ENCODE results near the gene C14orf119.

DNA sequence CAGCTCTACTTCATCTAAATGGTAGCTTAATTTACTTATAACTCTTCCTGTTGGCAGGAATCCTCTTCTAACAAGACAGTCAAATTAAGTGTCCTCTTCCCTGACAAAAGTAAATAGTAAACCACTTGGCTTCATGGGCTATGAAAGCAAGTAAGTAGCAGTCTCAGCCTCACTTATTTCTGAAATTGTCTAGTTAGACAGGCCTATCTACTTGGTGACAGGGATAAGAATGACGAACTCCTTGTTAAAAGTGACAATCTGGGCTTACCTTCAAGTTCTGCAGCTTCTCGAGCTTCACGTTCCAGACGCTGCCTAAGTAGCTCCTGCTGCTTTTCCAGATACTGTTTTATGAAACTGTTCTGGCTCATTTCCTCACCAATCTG is 5.1 kb upstream of the C14orf119 start:
- TF ChIP-seq, protein P1, sequence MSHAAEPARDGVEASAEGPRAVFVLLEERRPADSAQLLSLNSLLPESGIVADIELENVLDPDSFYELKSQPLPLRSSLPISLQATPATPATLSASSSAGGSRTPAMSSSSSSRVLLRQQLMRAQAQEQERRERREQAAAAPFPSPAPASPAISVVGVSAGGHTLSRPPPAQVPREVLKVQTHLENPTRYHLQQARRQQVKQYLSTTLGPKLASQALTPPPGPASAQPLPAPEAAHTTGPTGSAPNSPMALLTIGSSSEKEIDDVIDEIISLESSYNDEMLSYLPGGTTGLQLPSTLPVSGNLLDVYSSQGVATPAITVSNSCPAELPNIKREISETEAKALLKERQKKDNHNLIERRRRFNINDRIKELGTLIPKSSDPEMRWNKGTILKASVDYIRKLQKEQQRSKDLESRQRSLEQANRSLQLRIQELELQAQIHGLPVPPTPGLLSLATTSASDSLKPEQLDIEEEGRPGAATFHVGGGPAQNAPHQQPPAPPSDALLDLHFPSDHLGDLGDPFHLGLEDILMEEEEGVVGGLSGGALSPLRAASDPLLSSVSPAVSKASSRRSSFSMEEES (CRISPR knock-in tag; IDR thresholded peaks at IDR 0.05): no peak
- TF ChIP-seq, protein P2, sequence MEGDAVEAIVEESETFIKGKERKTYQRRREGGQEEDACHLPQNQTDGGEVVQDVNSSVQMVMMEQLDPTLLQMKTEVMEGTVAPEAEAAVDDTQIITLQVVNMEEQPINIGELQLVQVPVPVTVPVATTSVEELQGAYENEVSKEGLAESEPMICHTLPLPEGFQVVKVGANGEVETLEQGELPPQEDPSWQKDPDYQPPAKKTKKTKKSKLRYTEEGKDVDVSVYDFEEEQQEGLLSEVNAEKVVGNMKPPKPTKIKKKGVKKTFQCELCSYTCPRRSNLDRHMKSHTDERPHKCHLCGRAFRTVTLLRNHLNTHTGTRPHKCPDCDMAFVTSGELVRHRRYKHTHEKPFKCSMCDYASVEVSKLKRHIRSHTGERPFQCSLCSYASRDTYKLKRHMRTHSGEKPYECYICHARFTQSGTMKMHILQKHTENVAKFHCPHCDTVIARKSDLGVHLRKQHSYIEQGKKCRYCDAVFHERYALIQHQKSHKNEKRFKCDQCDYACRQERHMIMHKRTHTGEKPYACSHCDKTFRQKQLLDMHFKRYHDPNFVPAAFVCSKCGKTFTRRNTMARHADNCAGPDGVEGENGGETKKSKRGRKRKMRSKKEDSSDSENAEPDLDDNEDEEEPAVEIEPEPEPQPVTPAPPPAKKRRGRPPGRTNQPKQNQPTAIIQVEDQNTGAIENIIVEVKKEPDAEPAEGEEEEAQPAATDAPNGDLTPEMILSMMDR (IDR thresholded peaks at IDR 0.05 in 2 of 3, conservative IDR thresholded peaks at IDR 0.05 in 1 of 3; ENCODE audit: insufficient read depth in 2 of 3, low read depth in 1 of 3, low read length in 3 of 3): no peak

Data from K562 (cell line).